H1 (cell line): ENCODE results near the gene FGD6. TPM values are rescaled to one million over a fixed set of nuclear protein-coding genes. Genes with fewer than 3 reads are reported as not detected.
"Not testable (repeated sequence)": the region's sequence is repeated elsewhere in the genome, so short reads cannot be mapped to it uniquely, and the experiment has no call there.

Experiments used
- CTCF ChIA-PET: fragments of 300-600 bp; sonication (Branson Sonifier 250); formaldehyde crosslinking; loops from one replicate; lab custom pipeline; 2021; ENCODE audit not compliant: partially characterized antibody; lab: Charles Lee
- POLR2A ChIA-PET: fragments of 300-600 bp; sonication (Branson Sonifier 250); formaldehyde crosslinking; loops from one replicate; lab custom pipeline; 2021; ENCODE audit warnings: inconsistent platforms; ENCODE audit not compliant: partially characterized antibody; lab: Charles Lee
- DNase-seq, 2 experiments: peaks; one replicate each; pipeline versions ENCODE4 v3.0.0 to v3.0.0-alpha.2; 2010 to 2022; ENCODE audit warnings: low spot score in 2 of 2, low read depth in 1 of 2, mixed read lengths in 1 of 2
- FAIRE-seq: peaks from 2 replicates; lab custom pipeline; 2011; peaks lifted over from hg19 to GRCh38; lab: Jason Lieb, UNC
- H2AFZ ChIP-seq: 2 replicates; pipeline ENCODE4 v1.8.1; 2012; ENCODE audit warnings: low read length, inconsistent platforms
- H2AK5ac ChIP-seq: 2 replicates; pipeline ENCODE4 v1.6.1; 2013; ENCODE audit warnings: low read depth, low read length
- H2BK120ac ChIP-seq: replicated peaks from 2 replicates; pipeline ENCODE3; 2013; ENCODE audit warnings: low read depth, low read length, inconsistent platforms
- H2BK12ac ChIP-seq: 2 replicates; pipeline ENCODE4 v1.6.1; 2013; ENCODE audit warnings: low read depth, low read length
- H2BK15ac ChIP-seq: 2 replicates; pipeline ENCODE4 v1.6.1; 2013; ENCODE audit warnings: low read length
- H2BK20ac ChIP-seq: 2 replicates; pipeline ENCODE4 v1.6.1; 2013; ENCODE audit warnings: low read length
- H2BK5ac ChIP-seq: 2 replicates; pipeline ENCODE4 v1.6.1; 2013; ENCODE audit warnings: low read depth, low read length
- H3K14ac ChIP-seq: 2 replicates; pipeline ENCODE4 v1.6.1; 2013; ENCODE audit warnings: inconsistent platforms; ENCODE audit not compliant: insufficient read length
- H3K18ac ChIP-seq: 2 replicates; pipeline ENCODE4 v1.6.1; 2013; ENCODE audit warnings: low read length; ENCODE audit errors: extremely low read depth
- H3K23ac ChIP-seq: 2 replicates; pipeline ENCODE4 v1.6.1; 2013; ENCODE audit warnings: inconsistent platforms; ENCODE audit not compliant: insufficient read length
- H3K23me2 ChIP-seq: 2 replicates; pipeline ENCODE4 v1.6.1; 2013; ENCODE audit warnings: low read depth, low read length
- H3K27ac ChIP-seq: 2 replicates; pipeline ENCODE4 v1.6.1; 2011; ENCODE audit warnings: low read depth, low read length, inconsistent platforms
- H3K27me3 ChIP-seq, 4 experiments: replicated peaks in 1 of 4; 1 replicate in 1 of 4; 2 replicates in 3 of 4; pipeline versions ENCODE4 v1.6.1 to v1.8.1; 2011 to 2013; ENCODE audit warnings: low read length in 3 of 4, mild to moderate bottlenecking in 3 of 4, inconsistent platforms in 2 of 4, mixed read lengths in 2 of 4, moderate library complexity in 1 of 4; ENCODE audit not compliant: control insufficient read depth in 3 of 4, insufficient read depth in 3 of 4; ENCODE audit errors: extremely low read depth in 1 of 4
- H3K36me3 ChIP-seq, 4 experiments: 2 replicates each; pipeline versions ENCODE4 v1.6.1 to v1.8.1; 2011 to 2013; ENCODE audit warnings: mild to moderate bottlenecking in 4 of 4, low read length in 3 of 4, moderate library complexity in 2 of 4, control low read depth in 1 of 4, inconsistent platforms in 1 of 4; ENCODE audit not compliant: insufficient read depth in 4 of 4, control insufficient read depth in 2 of 4
- H3K4ac ChIP-seq: replicated peaks from 2 replicates; pipeline ENCODE3; 2013; ENCODE audit warnings: low read length, low read depth, mixed read lengths, inconsistent platforms; ENCODE audit not compliant: insufficient read length
- H3K4me1 ChIP-seq, 4 experiments: replicated peaks in 1 of 4; 1 replicate in 1 of 4; 2 replicates in 3 of 4; pipeline versions ENCODE4 v1.6.1 to v1.8.1; 2011 to 2013; ENCODE audit warnings: low read length in 3 of 4, inconsistent platforms in 2 of 4, mixed read lengths in 1 of 4; ENCODE audit not compliant: insufficient read depth in 4 of 4, control insufficient read depth in 3 of 4
- H3K4me2 ChIP-seq, 2 experiments: 2 replicates each; pipeline versions ENCODE4 v1.6.1 to v1.8.1; 2011 to 2013; ENCODE audit warnings: low read depth in 2 of 2, low read length in 2 of 2, control low read depth in 1 of 2, inconsistent platforms in 1 of 2, mild to moderate bottlenecking in 1 of 2; ENCODE audit not compliant: insufficient read depth in 1 of 2
- H3K4me3 ChIP-seq, 4 experiments: fragments of 200-600, 300-600 bp in 1 of 4; sonication (generic), shearing (Covaris generic), sonication (Bioruptor Twin) in 1 of 4; 2 replicates each; pipeline versions ENCODE4 v1.5.1 to v1.8.1; 2011 to 2016; ENCODE audit warnings: low read length in 4 of 4, low read depth in 3 of 4, control low read depth in 2 of 4, inconsistent platforms in 2 of 4, mild to moderate bottlenecking in 2 of 4, mixed read lengths in 1 of 4, moderate library complexity in 1 of 4; ENCODE audit not compliant: insufficient read depth in 2 of 4; ENCODE audit errors: extremely low read depth in 1 of 4
- H3K56ac ChIP-seq: replicated peaks from 2 replicates; pipeline ENCODE3; 2013; ENCODE audit warnings: low read depth, mild to moderate bottlenecking, mixed read lengths, low read length, inconsistent platforms; ENCODE audit not compliant: insufficient read length
- H3K79me1 ChIP-seq: 2 replicates; pipeline ENCODE4 v1.6.1; 2013; ENCODE audit warnings: low read depth, low read length, control low read depth
- H3K79me2 ChIP-seq, 2 experiments: 2 replicates each; pipeline versions ENCODE4 v1.6.1 to v1.8.1; 2012 to 2013; ENCODE audit warnings: low read length in 2 of 2, mild to moderate bottlenecking in 2 of 2, inconsistent platforms in 1 of 2; ENCODE audit not compliant: insufficient read depth in 2 of 2, control insufficient read depth in 1 of 2
- H3K9ac ChIP-seq, 4 experiments: replicated peaks in 1 of 4; 1 replicate in 1 of 4; 2 replicates in 3 of 4; pipeline versions ENCODE4 v1.6.1 to v1.8.1; 2011 to 2013; ENCODE audit warnings: low read depth in 3 of 4, low read length in 3 of 4, control low read depth in 2 of 4, mild to moderate bottlenecking in 2 of 4, moderate library complexity in 2 of 4, inconsistent platforms in 1 of 4; ENCODE audit errors: extremely low read depth in 1 of 4
- H3K9me3 ChIP-seq, 2 experiments: 2 replicates each; pipeline versions ENCODE4 v1.6.1 to v1.8.1; 2012 to 2013; ENCODE audit warnings: mild to moderate bottlenecking in 2 of 2, moderate library complexity in 2 of 2, control low read depth in 1 of 2, inconsistent platforms in 1 of 2, low read depth in 1 of 2, low read length in 1 of 2, mixed read lengths in 1 of 2; ENCODE audit not compliant: insufficient read depth in 2 of 2
- H4K20me1 ChIP-seq, 2 experiments: replicated peaks in 1 of 2; 2 replicates each; pipeline versions ENCODE3 to v1.8.1; 2011 to 2013; ENCODE audit warnings: inconsistent platforms in 2 of 2, low read length in 2 of 2, mild to moderate bottlenecking in 1 of 2; ENCODE audit not compliant: insufficient read depth in 2 of 2, control insufficient read depth in 1 of 2
- H4K5ac ChIP-seq: 2 replicates; pipeline ENCODE4 v1.6.1; 2013; ENCODE audit warnings: low read length, low read depth, mixed read lengths, inconsistent platforms; ENCODE audit not compliant: insufficient read length
- H4K8ac ChIP-seq: 2 replicates; pipeline ENCODE4 v1.8.0; 2013; ENCODE audit warnings: mild to moderate bottlenecking, moderate library complexity, low read length, inconsistent platforms; ENCODE audit not compliant: insufficient read depth; ENCODE audit errors: extremely low read depth
- H4K91ac ChIP-seq: replicated peaks from 2 replicates; pipeline ENCODE3; 2013; ENCODE audit warnings: low read length, mixed read lengths, inconsistent platforms; ENCODE audit not compliant: insufficient read length
- WGBS, 2 experiments: shearing (Covaris generic) in 1 of 2; methylation state at CpG; one replicate each; pipeline versions ENCODE4 v1.1.6 to v1.1.7; 2013 to 2015; ENCODE audit warnings: low lambda C conversion rate in 2 of 2, mixed read lengths in 2 of 2, inconsistent platforms in 1 of 2, low coverage in 1 of 2, missing lambda C conversion rate in 1 of 2; ENCODE audit not compliant: insufficient replicate concordance in 2 of 2, insufficient coverage in 1 of 2, insufficient read length in 1 of 2; ENCODE audit errors: extremely low coverage in 1 of 2, missing lambda C conversion rate in 1 of 2; 5-methylcytosine and 5-hydroxymethylcytosine counted together
- polyA plus RNA-seq, 7 experiments: library from polyadenylated mRNA; depleted of rRNA in 3 of 7; stranded (reverse) in 5 of 7; unstranded in 2 of 7; fragments of >200 nt in 5 of 7; fragments of 200-250 nt in 2 of 7; gene quantifications; 1 replicate in 5 of 7; 2 replicates in 1 of 7; 4 replicates in 1 of 7; pipeline versions ENCODE4 v1.2.1 to v1.2.3, GENCODE V29; 2011 to 2013; ENCODE audit warnings: missing spikeins in 2 of 7, mixed read lengths in 2 of 7
- total RNA-seq: library from RNA; stranded (reverse); fragmentation: NEBNext Ultra II Directional; extraction: Animal tissue kit (Norgen Biotek cat#: 25700); gene quantifications from 2 replicates; pipeline ENCODE4 v1.2.1, GENCODE V29; 2021

The FGD6 gene
- total and polyA plus RNA-seq, 2 of the 8 experiments (the other 6 are each of a cell fraction or from before 2014, with no cell fraction given) = 12.2 to 24.3 TPM

DNA sequence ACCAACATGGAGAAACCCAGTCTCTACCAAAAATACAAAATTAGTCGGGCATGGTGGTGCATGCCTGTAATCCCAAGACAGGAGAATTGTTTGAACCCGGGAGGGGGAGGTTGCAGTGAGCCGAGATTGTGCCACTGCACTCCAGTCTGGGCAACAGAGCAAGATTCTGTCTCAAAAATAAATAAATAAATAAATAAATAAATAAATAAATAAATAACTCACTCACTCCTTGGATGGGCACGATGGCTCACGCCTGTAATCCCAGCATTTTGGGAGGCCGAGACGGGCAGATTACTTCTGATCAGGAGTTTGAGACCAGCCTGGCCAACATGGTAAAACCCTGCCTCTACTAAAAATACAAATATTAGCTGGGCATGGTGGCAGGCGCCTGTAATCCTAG lies 79.2 kb downstream of the FGD6 start:
- H3K9me3 ChIP-seq, POLR2A ChIA-PET, H2BK5ac ChIP-seq, H3K56ac ChIP-seq, H3K4ac ChIP-seq, H3K79me2 ChIP-seq, H4K8ac ChIP-seq, H4K20me1 ChIP-seq, H3K27ac ChIP-seq, H2BK12ac ChIP-seq, H2BK120ac ChIP-seq, H3K14ac ChIP-seq, H3K9ac ChIP-seq, H2BK20ac ChIP-seq, H2BK15ac ChIP-seq, H2AFZ ChIP-seq, H2AK5ac ChIP-seq, DNase-seq, H3K27me3 ChIP-seq, H4K5ac ChIP-seq, H3K23me2 ChIP-seq, H3K23ac ChIP-seq, H3K4me2 ChIP-seq, H4K91ac ChIP-seq, H3K4me3 ChIP-seq, FAIRE-seq, H3K18ac ChIP-seq, H3K79me1 ChIP-seq, H3K4me1 ChIP-seq: not testable (repeated sequence)
- peaks cover 3 to 30% (median 18%) of the 10 kb centered on the region in 4 experiments; a peak in 6 of 8 replicates for H3K36me3 ChIP-seq
- CTCF ChIA-PET = interaction anchor here (1.4 kb wide), 1 partner anchor 21 kb away, joined by 5 read pairs; no protein-coding TSS in a partner anchor
- 88% methylated on average over 8 of the region's 8 CpGs; no CpG with 5 or more reads in 1 of the 2 experiments for WGBS, 2 experiments
